Activated naive CD4-positive, alpha-beta T cell treated with anti-CD3 and anti-CD28 coated beads, Interleukin-2, amount 50 U/mL, for 24 hours (primary cell): ENCODE data around the gene COL21A1.
"Not testable (repeated sequence)": the region's sequence is repeated elsewhere in the genome, so short reads cannot be mapped to it uniquely, and the experiment has no call there.

Experiments
- H3K27ac Mint-ChIP-seq: one replicate; pipeline ENCODE4 v1.8.0; 2021; ENCODE audit warnings: mild to moderate bottlenecking, mixed read lengths
- H3K27me3 Mint-ChIP-seq: one replicate; pipeline ENCODE4 v1.8.0; 2021; ENCODE audit warnings: mixed read lengths
- H3K36me3 Mint-ChIP-seq: one replicate; pipeline ENCODE4 v1.8.0; 2021; ENCODE audit warnings: mixed read lengths
- H3K4me1 Mint-ChIP-seq: one replicate; pipeline ENCODE4 v1.8.0; 2021; ENCODE audit warnings: mixed read lengths
- H3K4me3 Mint-ChIP-seq: one replicate; pipeline ENCODE4 v1.8.0; 2021; ENCODE audit warnings: mild to moderate bottlenecking, mixed read lengths
- H3K9me3 Mint-ChIP-seq: one replicate; pipeline ENCODE4 v1.8.0; 2021; ENCODE audit warnings: mixed read lengths

The COL21A1 gene

DNA sequence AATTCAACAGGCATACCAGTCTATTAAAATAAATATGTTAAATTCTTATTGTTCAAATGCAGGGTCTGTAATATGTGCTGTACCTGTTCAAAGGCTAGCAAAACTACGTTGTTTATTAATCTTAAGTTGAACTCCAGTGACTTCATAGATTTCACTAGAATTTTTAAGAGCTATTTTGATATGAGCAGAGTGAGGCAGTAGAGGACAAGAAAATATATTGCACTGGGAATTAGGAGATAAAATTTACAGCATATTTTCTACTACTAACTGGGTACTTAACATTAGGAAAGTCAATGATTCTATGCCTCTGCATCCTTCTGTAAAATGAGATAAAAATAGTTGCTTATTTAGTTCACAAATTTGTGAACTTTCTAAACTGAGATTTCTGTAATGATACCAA, 209.8 kb downstream of the COL21A1 start:
- Mint-ChIP-seq H3K27me3 (no peaks in the 10 kb centered on the region), H3K36me3 (no peaks in the 10 kb centered on the region), H3K9me3 (no peaks in the 10 kb centered on the region), H3K27ac (no peak overlapping the region), H3K4me3 (no peak overlapping the region), H3K4me1 (no peaks in the 10 kb centered on the region)

DNA sequence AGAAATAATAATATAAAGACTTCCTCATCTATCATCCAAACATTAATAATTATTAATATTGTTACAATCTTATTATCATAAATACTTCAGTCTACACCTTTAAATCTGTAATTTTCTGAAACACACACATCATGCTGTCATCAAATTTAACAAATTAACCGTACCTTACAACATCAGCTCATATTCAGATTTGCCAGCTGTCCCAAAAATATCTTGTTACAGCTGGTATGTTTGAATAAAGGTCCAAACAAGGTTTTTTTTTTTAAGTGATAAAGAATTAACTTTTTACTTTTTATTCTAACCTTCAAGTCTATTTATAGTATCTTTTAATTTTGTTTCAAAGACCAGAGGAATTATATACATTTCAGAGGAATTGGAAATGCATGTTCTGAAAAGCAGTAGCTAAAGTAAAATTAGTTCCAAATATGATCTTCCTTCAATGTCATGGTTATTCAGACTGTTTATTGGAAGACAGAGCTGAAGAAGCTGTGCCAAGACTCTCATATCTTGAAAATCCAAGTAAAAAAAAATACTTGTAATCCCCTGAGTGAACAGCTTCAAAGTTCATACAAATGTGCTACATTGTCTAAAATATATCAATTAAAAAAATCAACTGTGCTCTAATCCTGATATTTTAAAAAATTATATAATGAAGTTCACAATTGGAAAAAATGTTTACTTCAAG, 210.3 kb downstream of the COL21A1 start:
- H3K27me3 Mint-ChIP-seq, result no peaks in the 10 kb centered on the region
- H3K36me3 Mint-ChIP-seq, result no peaks in the 10 kb centered on the region
- H3K4me3 Mint-ChIP-seq, result no peak overlapping the region
- no peaks in the 10 kb centered on the region for H3K4me1 Mint-ChIP-seq
- no peaks in the 10 kb centered on the region for H3K9me3 Mint-ChIP-seq
- no peak overlapping the region for H3K27ac Mint-ChIP-seq

DNA sequence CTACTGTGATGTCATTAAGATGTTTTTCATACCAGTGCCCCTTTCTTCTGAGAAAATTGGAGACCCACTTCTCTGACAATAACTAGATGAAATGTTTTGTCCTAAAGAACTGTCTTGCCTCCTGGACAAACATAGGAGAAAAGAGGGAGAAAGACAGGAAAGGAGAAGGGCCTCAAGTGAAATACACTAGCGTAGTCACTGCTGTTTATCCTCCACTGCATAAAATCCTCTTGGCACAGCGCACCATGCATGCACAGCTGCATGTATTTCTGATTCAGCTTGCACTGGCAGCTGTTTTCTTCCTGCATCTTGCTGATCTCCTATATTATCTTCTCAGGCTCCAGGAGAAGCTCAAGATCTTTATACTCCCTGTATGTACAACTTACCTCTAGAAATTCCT, 214.0 kb downstream of the COL21A1 start:
- no peaks in the 10 kb centered on the region for H3K9me3 Mint-ChIP-seq
- no peaks in the 10 kb centered on the region for H3K4me1 Mint-ChIP-seq
- no peaks in the 10 kb centered on the region for H3K36me3 Mint-ChIP-seq
- H3K4me3 Mint-ChIP-seq, result no peak overlapping the region
- H3K27me3 Mint-ChIP-seq, result no peaks in the 10 kb centered on the region
- no peak overlapping the region for H3K27ac Mint-ChIP-seq

DNA sequence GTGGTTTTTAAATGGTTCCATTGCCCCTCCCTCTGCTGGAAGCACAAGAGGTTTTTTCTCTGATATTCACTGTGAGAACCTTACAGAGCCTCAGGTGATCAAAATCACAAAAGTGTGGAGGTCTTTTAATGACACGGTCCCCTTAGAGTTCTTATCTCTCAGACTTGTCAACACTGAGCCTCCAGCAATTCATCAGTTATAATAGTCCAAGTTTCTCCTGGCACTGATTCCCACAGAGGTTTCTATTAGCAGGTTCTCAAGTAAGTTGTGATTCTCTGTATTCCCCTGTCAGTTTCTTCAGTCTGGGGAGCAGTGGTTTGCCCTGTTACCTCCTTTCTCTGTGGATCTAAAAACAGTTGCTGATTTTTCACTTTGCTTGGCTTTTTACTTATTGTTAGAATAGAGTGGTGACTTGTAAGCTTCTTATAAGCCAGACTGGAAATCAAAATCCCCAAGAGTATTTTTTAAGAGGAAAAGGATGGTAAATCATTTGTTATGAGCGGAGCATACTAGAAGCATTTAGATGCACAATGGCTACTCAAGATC, 214.6 kb downstream of the COL21A1 start:
- Mint-ChIP-seq H3K4me1 (no peaks in the 10 kb centered on the region), H3K27ac (no peak overlapping the region), H3K4me3 (no peak overlapping the region), H3K36me3 (no peaks in the 10 kb centered on the region), H3K27me3 (no peaks in the 10 kb centered on the region), H3K9me3 (no peaks in the 10 kb centered on the region)

DNA sequence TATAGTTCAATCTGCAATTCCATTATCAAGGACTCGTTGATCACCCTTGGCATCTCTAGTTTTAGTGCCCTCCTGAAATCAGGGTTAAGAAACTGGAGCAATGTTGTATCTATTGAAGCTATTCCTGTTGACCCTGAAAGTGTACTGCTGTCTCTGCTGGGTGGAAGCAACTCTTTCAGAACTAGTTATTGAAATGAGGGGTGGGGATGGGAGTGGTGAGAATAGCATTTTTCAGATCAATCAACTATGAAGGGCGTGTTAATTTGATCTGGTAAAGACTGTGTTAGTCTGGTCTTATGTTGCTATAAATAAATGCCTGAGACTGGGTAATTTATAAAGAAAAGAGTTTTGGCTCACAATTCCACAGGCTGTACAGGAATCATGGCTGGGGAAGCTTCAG, 219.5 kb downstream of the COL21A1 start:
- no peaks in the 10 kb centered on the region for H3K4me1 Mint-ChIP-seq
- H3K9me3 Mint-ChIP-seq, result no peaks in the 10 kb centered on the region
- H3K36me3 Mint-ChIP-seq, result no peaks in the 10 kb centered on the region
- no peak overlapping the region for H3K4me3 Mint-ChIP-seq
- H3K27ac Mint-ChIP-seq, result no peak overlapping the region
- H3K27me3 Mint-ChIP-seq, result no peaks in the 10 kb centered on the region

DNA sequence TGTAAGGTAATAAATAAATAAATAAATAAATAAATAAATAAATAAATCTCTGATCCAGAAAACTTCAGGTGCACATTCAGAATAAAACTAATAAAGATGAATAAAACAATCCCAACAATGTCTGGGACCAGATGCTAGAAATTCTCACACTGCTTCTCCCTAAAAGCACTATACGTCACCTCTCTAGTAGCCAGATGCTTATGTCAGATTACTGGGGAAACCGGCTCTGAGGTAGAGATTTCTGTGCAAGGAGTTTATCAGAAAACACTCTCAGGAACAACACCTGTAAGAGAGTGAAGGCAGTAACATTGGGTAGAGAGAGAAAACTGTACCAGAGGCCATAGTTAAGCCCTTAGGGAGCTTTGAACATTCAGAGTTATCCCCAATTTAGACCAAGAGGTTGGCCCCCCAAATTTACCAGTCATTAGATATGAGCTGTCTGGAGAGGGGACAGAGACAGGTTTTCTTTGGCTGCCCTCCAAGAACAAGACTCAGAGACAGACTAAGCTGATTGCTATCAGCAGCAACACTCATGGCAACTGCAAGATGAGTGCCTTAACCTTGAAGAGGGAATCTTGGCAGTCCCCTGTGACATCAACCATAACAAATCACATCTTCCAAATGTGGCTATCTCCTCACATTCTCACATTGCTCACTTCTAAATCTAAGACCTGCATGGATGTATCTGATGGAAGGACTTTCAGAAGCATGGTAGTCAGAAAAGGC, 220.8 kb downstream of the COL21A1 start:
- H3K36me3 Mint-ChIP-seq, result no peaks in the 10 kb centered on the region
- no peaks in the 10 kb centered on the region for H3K9me3 Mint-ChIP-seq
- no peaks in the 10 kb centered on the region for H3K27me3 Mint-ChIP-seq
- no peak overlapping the region for H3K4me3 Mint-ChIP-seq
- H3K27ac Mint-ChIP-seq, result no peak overlapping the region
- no peaks in the 10 kb centered on the region for H3K4me1 Mint-ChIP-seq

DNA sequence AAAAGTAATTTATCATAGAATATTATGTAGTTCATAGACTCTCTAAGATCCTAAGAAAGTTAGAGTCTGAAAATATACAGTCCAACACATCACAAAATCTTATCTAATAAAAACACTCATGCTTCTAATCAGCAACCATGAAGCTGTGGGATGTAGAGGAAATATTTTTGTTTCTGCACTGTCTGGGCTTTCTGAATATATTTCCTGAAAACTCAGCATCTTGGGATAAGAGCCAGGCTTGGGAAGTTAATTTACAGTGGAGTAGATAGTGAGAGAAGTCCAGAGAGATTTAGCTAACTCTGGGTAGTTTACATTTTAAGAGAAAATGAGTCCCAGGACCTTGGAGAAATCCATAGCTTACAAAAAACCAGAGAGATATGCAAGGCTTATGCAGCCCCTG, 221.6 kb downstream of the COL21A1 start:
- Mint-ChIP-seq H3K4me3 (no peak overlapping the region), H3K9me3 (no peaks in the 10 kb centered on the region), H3K27me3 (no peaks in the 10 kb centered on the region), H3K36me3 (no peaks in the 10 kb centered on the region), H3K4me1 (no peaks in the 10 kb centered on the region), H3K27ac (no peak overlapping the region)

DNA sequence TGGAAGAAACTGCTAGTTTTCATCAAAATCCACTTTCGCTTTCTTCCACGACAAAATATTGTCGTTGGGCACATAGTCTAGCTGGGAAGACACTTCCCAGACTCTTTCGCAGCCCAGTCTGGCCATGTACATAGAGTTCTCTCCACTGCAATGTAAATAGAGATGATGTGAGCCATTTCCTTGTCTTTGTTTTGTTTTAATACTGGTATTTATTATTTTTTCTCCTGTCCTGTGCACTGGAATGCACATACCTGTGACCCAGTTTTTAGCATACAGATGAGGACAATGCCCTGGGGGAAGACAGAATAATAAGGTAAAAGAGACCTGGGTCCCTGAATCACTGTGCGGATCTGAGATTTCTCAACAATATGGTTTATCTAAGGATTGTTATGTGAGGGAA, 222.4 kb downstream of the COL21A1 start:
- Mint-ChIP-seq H3K36me3 (no peaks in the 10 kb centered on the region), H3K9me3 (no peaks in the 10 kb centered on the region), H3K27ac (no peak overlapping the region), H3K4me3 (no peak overlapping the region), H3K4me1 (no peaks in the 10 kb centered on the region), H3K27me3 (no peaks in the 10 kb centered on the region)

DNA sequence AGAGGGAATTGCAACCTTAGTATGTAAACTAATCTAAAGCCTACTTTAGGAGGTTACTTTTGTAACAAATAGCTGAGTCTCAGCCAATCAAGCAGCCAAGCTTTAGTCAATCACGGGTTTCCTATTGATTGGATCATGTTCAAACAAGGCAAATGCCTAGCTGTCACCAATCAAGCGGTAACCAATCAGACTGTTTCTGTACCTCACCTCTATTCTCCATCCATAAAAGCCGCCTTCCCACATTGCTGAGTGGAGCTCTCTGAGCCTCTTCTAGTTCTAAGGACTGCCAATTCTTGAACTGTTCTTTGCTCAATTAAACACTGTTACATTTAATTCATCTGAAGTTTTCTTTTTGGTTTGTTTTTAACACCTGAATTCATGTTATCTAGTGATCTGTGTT, 223.6 kb downstream of the COL21A1 start:
- Mint-ChIP-seq H3K27ac (no peak overlapping the region), H3K4me3 (no peak overlapping the region), H3K36me3 (no peaks in the 10 kb centered on the region), H3K9me3 (no peaks in the 10 kb centered on the region), H3K27me3 (no peaks in the 10 kb centered on the region), H3K4me1 (no peaks in the 10 kb centered on the region)

DNA sequence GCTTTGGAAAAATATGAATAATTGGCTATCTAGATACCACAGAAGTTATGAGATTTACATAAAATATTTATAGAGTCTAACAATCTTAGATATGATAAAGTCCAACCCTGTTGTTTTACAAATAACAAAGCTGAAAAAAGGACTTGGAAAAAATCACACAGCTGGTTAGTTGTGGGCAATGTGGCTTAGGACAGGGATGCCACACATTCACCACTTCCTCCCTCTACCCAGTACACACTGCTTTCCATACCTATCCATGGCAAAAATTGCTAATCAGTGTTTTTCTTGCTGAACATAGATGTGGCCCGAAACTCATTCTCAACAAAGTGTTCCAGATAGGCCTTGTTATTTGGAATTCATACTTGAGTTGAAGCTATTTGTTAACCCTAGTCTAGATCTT, 224.7 kb downstream of the COL21A1 start:
- H3K27ac Mint-ChIP-seq, result no peak overlapping the region
- H3K4me3 Mint-ChIP-seq, result no peak overlapping the region
- H3K36me3 Mint-ChIP-seq, result no peaks in the 10 kb centered on the region
- no peaks in the 10 kb centered on the region for H3K4me1 Mint-ChIP-seq
- no peaks in the 10 kb centered on the region for H3K9me3 Mint-ChIP-seq
- H3K27me3 Mint-ChIP-seq, result no peaks in the 10 kb centered on the region

DNA sequence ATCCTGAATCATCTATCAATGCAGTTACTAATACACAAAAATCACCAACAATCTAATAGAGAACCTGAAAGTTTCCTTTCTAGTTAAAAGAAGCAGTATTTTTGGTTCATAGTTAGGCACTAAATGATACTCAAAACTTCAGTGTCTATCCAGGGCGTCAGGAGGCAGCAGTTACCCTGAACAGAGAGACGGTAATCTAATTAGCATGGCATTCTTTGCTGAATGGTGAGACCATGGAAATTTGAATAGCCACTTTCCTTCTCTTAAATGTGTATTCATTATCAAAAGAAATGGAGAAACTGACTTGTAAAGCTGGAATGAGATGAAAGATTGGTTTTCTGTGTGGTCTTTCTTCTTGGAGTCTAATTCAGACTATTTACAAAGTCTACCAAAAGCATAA, 225.4 kb downstream of the COL21A1 start:
- Mint-ChIP-seq H3K27me3 (no peaks in the 10 kb centered on the region), H3K36me3 (no peaks in the 10 kb centered on the region), H3K4me3 (no peak overlapping the region), H3K9me3 (no peaks in the 10 kb centered on the region), H3K27ac (no peak overlapping the region), H3K4me1 (no peaks in the 10 kb centered on the region)

DNA sequence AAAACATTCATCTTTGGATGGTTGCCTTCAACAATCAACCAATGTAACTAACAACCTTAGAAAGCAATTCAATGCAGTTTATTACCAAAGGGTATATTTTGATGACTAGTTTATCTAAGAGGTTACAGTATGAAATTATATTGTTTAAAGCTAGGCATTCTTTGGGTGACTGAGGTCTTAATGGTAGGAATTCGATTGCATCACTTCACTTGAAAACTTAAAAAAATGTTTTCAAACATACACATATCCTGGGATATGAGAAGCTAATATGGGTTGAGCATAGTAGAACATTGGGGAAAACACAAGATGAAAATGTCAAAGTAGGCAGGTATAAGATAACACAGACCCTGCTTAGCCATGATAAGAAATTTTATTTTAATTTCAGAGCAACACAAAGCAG, 227.4 kb downstream of the COL21A1 start:
- Mint-ChIP-seq H3K36me3 (no peaks in the 10 kb centered on the region), H3K27me3 (no peaks in the 10 kb centered on the region), H3K27ac (no peak overlapping the region), H3K4me3 (no peak overlapping the region), H3K4me1 (no peaks in the 10 kb centered on the region), H3K9me3 (no peaks in the 10 kb centered on the region)

DNA sequence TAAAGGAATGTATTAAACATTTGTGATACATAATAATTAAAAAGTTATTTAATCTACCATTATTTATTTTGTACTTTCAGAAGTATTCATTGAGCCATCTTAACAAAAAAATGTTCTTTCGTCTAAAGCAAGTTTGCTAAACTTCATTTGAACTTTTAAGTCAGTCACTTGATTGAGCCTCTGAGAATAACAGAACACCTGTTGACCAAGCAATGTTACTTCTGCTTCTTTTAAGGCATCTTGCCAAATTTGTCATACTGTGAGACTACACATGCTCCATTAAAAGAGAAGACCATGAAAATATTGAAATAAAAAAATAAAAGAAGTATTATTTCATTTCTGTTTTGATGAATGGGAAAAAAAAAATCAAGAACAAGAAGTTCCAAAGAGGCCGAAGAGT, 230.2 kb downstream of the COL21A1 start:
- no peak overlapping the region for H3K27ac Mint-ChIP-seq
- no peaks in the 10 kb centered on the region for H3K36me3 Mint-ChIP-seq
- H3K4me3 Mint-ChIP-seq, result no peak overlapping the region
- no peaks in the 10 kb centered on the region for H3K9me3 Mint-ChIP-seq
- no peaks in the 10 kb centered on the region for H3K27me3 Mint-ChIP-seq
- no peaks in the 10 kb centered on the region for H3K4me1 Mint-ChIP-seq

DNA sequence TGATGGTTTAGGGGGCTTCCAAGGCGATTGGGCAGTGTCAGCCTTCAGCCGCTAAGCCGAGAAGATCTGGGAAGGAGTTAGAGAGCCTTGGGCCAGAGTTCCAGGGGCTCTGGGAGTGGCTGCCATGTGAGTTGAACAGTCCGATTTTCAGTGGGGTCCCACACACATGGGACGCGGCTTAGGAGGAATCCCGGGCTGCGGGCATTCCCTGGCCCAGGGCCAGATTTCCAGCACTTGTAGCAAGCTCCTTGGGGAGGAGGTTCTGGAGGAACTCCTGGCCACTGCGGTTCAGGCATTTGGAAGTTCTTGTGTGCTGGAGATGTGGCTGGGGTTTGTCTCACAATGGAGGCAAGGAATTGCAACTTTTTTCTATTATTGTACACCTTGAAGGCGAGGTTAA, 233.3 kb downstream of the COL21A1 start:
- H3K4me3 Mint-ChIP-seq, H3K9me3 Mint-ChIP-seq, H3K27me3 Mint-ChIP-seq, H3K4me1 Mint-ChIP-seq, H3K36me3 Mint-ChIP-seq, H3K27ac Mint-ChIP-seq: not testable (repeated sequence)

DNA sequence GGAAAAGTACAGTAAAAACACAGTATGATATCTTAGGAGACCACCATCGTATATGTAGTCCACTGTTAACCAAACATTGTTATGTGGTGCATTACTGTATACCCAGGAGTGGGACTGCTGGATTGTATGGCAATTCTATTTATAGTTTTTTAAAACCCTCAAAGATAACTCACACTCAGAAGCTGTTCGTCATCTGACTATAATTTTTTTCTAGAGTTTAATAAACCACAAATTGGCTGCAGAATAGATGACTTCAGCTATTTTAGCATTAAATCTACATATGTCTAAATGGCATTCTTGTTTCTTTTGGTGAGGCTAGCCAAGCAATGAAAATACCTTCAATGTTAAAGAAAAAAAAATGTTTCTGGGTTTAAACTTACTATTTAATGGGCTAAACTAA, 237.7 kb downstream of the COL21A1 start:
- Mint-ChIP-seq H3K36me3 (no peaks in the 10 kb centered on the region), H3K27ac (no peak overlapping the region)

More for the DNA sequence above, 237.7 kb downstream of the COL21A1 start:
- Mint-ChIP-seq H3K4me3 (no peak overlapping the region), H3K27me3 (no peaks in the 10 kb centered on the region), H3K4me1 (no peaks in the 10 kb centered on the region), H3K9me3 (peaks cover 10% of the 10 kb centered on the region)
